Mucosa of descending colon (tissue), 3 donors: Measurements from ENCODE around the gene DNM3. TPM values are rescaled to one million over a fixed set of nuclear protein-coding genes. Genes with fewer than 3 reads are reported as not detected.

Experiments used
- ATAC-seq: fragments of 200-7000 bp; cut with Tn5 transposase; one replicate; pipeline ENCODE4 v1.9.1; 2020; ENCODE audit warnings: mild to moderate bottlenecking, moderate library complexity
- DNase-seq, 3 donors: peaks; one replicate each; pipeline ENCODE4 v3.0.0-alpha.2; 2020
- H3K36me3 ChIP-seq: fragments of 200-600 bp; one replicate; pipeline ENCODE4 v1.8.0; 2021; ENCODE audit warnings: low read depth, mild to moderate bottlenecking
- H3K4me1 ChIP-seq: fragments of 200-600 bp; one replicate; pipeline ENCODE4 v1.8.0; 2021; ENCODE audit warnings: low read depth, mild to moderate bottlenecking
- H3K4me3 ChIP-seq: fragments of 200-600 bp; one replicate; pipeline ENCODE4 v1.8.0; 2021; ENCODE audit warnings: mild to moderate bottlenecking
- H3K9me3 ChIP-seq: fragments of 200-600 bp; one replicate; pipeline ENCODE4 v1.8.0; 2021; ENCODE audit warnings: mild to moderate bottlenecking
- intact Hi-C, 2 donors: fragments of 100-400 bp; cut with DNase I in 1 of 2; cut with micrococcal nuclease in 1 of 2; formaldehyde crosslinking; loops; one replicate each; pipeline versions ENCODE4 v1.11.0 to v1.11.1; 2022; cut with DNase I, micrococcal nuclease
- total RNA-seq, 3 donors: library from RNA; stranded (reverse); fragmentation: NEBNext Ultra II Directional in 2 of 3; extraction: Animal tissue kit (Norgen Biotek cat#: 25700) in 2 of 3; gene quantifications; one replicate each; pipeline versions ENCODE4 v1.2.1 to v1.2.4, GENCODE V29; 2021 to 2023
- TF ChIP-seq, protein P1 (sequence below): fragments of 200-600 bp; IDR thresholded peaks from one replicate; pipeline ENCODE4 v1.8.0; 2022; ENCODE audit warnings: antibody characterized with exemption, mild to moderate bottlenecking
- donor health status: DM: no; HTN: no; CAD: no; lungs with moderate emphysema.
- donor health status: DM: no; HTN: no; CAD: no.
- donor health status: DM: no; HTN: yes; CAD: no.

Gene DNM3
- total RNA-seq, 3 donors from 2014 or later = 1.4 to 6.4 (median 2.1) TPM

GRCh38 chr1:171995573-171995972, 154.3 kb downstream of the DNM3 start:
- no peak for DNase-seq
- Histone ChIP-seq H3K4me3 (no peak overlapping the region), H3K36me3 (no peaks in the 10 kb centered on the region), H3K9me3 (no peaks in the 10 kb centered on the region), H3K4me1 (no peaks in the 10 kb centered on the region)
- intact Hi-C loops = no loop called here
- TF ChIP-seq, protein P1, sequence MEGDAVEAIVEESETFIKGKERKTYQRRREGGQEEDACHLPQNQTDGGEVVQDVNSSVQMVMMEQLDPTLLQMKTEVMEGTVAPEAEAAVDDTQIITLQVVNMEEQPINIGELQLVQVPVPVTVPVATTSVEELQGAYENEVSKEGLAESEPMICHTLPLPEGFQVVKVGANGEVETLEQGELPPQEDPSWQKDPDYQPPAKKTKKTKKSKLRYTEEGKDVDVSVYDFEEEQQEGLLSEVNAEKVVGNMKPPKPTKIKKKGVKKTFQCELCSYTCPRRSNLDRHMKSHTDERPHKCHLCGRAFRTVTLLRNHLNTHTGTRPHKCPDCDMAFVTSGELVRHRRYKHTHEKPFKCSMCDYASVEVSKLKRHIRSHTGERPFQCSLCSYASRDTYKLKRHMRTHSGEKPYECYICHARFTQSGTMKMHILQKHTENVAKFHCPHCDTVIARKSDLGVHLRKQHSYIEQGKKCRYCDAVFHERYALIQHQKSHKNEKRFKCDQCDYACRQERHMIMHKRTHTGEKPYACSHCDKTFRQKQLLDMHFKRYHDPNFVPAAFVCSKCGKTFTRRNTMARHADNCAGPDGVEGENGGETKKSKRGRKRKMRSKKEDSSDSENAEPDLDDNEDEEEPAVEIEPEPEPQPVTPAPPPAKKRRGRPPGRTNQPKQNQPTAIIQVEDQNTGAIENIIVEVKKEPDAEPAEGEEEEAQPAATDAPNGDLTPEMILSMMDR = no peak
- no peak for ATAC-seq

GRCh38 chr1:171997936-171998335, 156.6 kb downstream of the DNM3 start:
- TF ChIP-seq, protein P1 = no peak
- no peak for ATAC-seq
- intact Hi-C loops = no loop called here
- Histone ChIP-seq H3K36me3 (no peaks in the 10 kb centered on the region), H3K4me1 (no peaks in the 10 kb centered on the region), H3K9me3 (no peaks in the 10 kb centered on the region), H3K4me3 (no peak overlapping the region)
- DNase-seq = no peak

GRCh38 chr1:171998711-171999110, 157.4 kb downstream of the DNM3 start:
- no peaks in the 10 kb centered on the region for H3K4me1 ChIP-seq
- H3K36me3 ChIP-seq = no peaks in the 10 kb centered on the region
- no peaks in the 10 kb centered on the region for H3K9me3 ChIP-seq
- ATAC-seq = no peak
- intact Hi-C loops = no loop called here
- no peak overlapping the region for H3K4me3 ChIP-seq
- DNase-seq = no peak
- TF ChIP-seq, protein P1 = no peak

GRCh38 chr1:171999756-172000155, 158.5 kb downstream of the DNM3 start:
- Histone ChIP-seq H3K9me3 (no peaks in the 10 kb centered on the region), H3K36me3 (no peaks in the 10 kb centered on the region), H3K4me1 (no peaks in the 10 kb centered on the region), H3K4me3 (no peak overlapping the region)
- TF ChIP-seq, protein P1 = no peak
- ATAC-seq (no peak), DNase-seq (no peak)
- intact Hi-C loops = loop anchor here in 1 of 2 donors (10.0 kb wide), 1 partner anchor 405 kb away; no protein-coding TSS in a partner anchor

GRCh38 chr1:172001288-172001687, 160.0 kb downstream of the DNM3 start:
- intact Hi-C loops = loop anchor here in 1 of 2 donors (10.0 kb wide), 1 partner anchor 404 kb away; no protein-coding TSS in a partner anchor
- TF ChIP-seq, protein P1 = no peak
- no peak for DNase-seq
- Histone ChIP-seq H3K36me3 (no peaks in the 10 kb centered on the region), H3K4me1 (no peaks in the 10 kb centered on the region), H3K4me3 (no peak overlapping the region), H3K9me3 (no peaks in the 10 kb centered on the region)
- ATAC-seq = no peak
